HUES48 (cell line): ENCODE data around the gene MIER3.

Experiments
- H3K27ac ChIP-seq: one replicate; pipeline ENCODE4 v1.7.0; 2013; ENCODE audit warnings: low read depth, low read length, inconsistent platforms
- H3K27me3 ChIP-seq: 2 replicates; pipeline ENCODE4 v1.6.1; 2013; ENCODE audit warnings: mild to moderate bottlenecking, low read length; ENCODE audit not compliant: control insufficient read depth, insufficient read depth
- H3K36me3 ChIP-seq: 2 replicates; pipeline ENCODE4 v1.6.1; 2013; ENCODE audit warnings: low read length; ENCODE audit not compliant: control insufficient read depth, insufficient read depth
- H3K4me1 ChIP-seq: 2 replicates; pipeline ENCODE4 v1.6.1; 2013; ENCODE audit warnings: mild to moderate bottlenecking, low read length; ENCODE audit not compliant: control insufficient read depth, insufficient read depth
- H3K4me3 ChIP-seq: 2 replicates; pipeline ENCODE4 v1.5.1; 2013; ENCODE audit warnings: mild to moderate bottlenecking, low read depth, low read length
- H3K9ac ChIP-seq: 2 replicates; pipeline ENCODE4 v1.6.1; 2013; ENCODE audit warnings: mild to moderate bottlenecking, low read depth, low read length, moderate library complexity
- H3K9me3 ChIP-seq: 2 replicates; pipeline ENCODE4 v1.6.1; 2013; ENCODE audit warnings: low read length; ENCODE audit not compliant: control insufficient read depth, insufficient read depth

The MIER3 gene

GRCh38 chr5:56951946-56952691, at the start of gene MIER3:
TSS of gene MIER3 (minus strand) at chr5:56952123. CDS start at chr5:56952102, 21 bp downstream.
- Histone ChIP-seq H3K36me3 (peaks cover 27% of the 10 kb centered on the region), H3K4me3 (peak within 1 kb of the TSS; percentile 85), H3K27ac (peak within 1 kb of the TSS; percentile 78), H3K4me1 (peaks cover 13% of the 10 kb centered on the region), H3K27me3 (peaks cover 16% of the 10 kb centered on the region), H3K9ac (peak within 1 kb of the TSS; percentile 81; the same call in 1 of the 2 replicates), H3K9me3 (no peaks in the 10 kb centered on the region)

- Histone ChIP-seq H3K9me3 (no peaks in the 10 kb centered on the region), H3K4me3 (no peak overlapping the region), H3K4me1 (no peaks in the 10 kb centered on the region), H3K9ac (no peak overlapping the region), H3K27ac (no peak overlapping the region), H3K27me3 (no peaks in the 10 kb centered on the region), H3K36me3 (no peaks in the 10 kb centered on the region)
These were observed 43.7 kb upstream of the MIER3 start for GRCh38 chr5:56995596-56995995.

- Histone ChIP-seq H3K27ac (no peak overlapping the region), H3K9me3 (no peaks in the 10 kb centered on the region), H3K9ac (no peak overlapping the region), H3K4me1 (no peaks in the 10 kb centered on the region), H3K36me3 (no peaks in the 10 kb centered on the region), H3K27me3 (no peaks in the 10 kb centered on the region), H3K4me3 (no peak overlapping the region)
These were observed 41.3 kb upstream of the MIER3 start for GRCh38 chr5:56993241-56993640.

- Histone ChIP-seq H3K9ac (no peak overlapping the region), H3K9me3 (no peaks in the 10 kb centered on the region), H3K4me3 (no peak overlapping the region), H3K27me3 (no peaks in the 10 kb centered on the region), H3K36me3 (no peaks in the 10 kb centered on the region), H3K27ac (no peak overlapping the region), H3K4me1 (no peaks in the 10 kb centered on the region)
These were observed 37.8 kb upstream of the MIER3 start for GRCh38 chr5:56989676-56990075.

GRCh38 chr5:56988490-56988889, 36.6 kb upstream of the MIER3 start:
- Histone ChIP-seq H3K27me3 (no peaks in the 10 kb centered on the region), H3K9me3 (no peaks in the 10 kb centered on the region), H3K9ac (no peak overlapping the region), H3K4me3 (no peak overlapping the region), H3K4me1 (no peaks in the 10 kb centered on the region), H3K27ac (no peak overlapping the region), H3K36me3 (no peaks in the 10 kb centered on the region)

- Histone ChIP-seq H3K9ac (no peak overlapping the region), H3K36me3 (no peaks in the 10 kb centered on the region), H3K4me3 (no peak overlapping the region), H3K27ac (no peak overlapping the region), H3K9me3 (no peaks in the 10 kb centered on the region), H3K27me3 (no peaks in the 10 kb centered on the region), H3K4me1 (no peaks in the 10 kb centered on the region)
These were observed 35.2 kb upstream of the MIER3 start for GRCh38 chr5:56987171-56987570.

- Histone ChIP-seq H3K4me3 (no peak overlapping the region), H3K27me3 (no peaks in the 10 kb centered on the region), H3K27ac (no peak overlapping the region), H3K4me1 (no peaks in the 10 kb centered on the region), H3K9ac (no peak overlapping the region), H3K36me3 (no peaks in the 10 kb centered on the region), H3K9me3 (no peaks in the 10 kb centered on the region)
These were observed 34.7 kb upstream of the MIER3 start for GRCh38 chr5:56986626-56986947.

- no peak overlapping the region for H3K9ac ChIP-seq
- H3K27ac ChIP-seq, result no peak overlapping the region
- no peak overlapping the region for H3K4me3 ChIP-seq
- no peaks in the 10 kb centered on the region for H3K36me3 ChIP-seq
- no peaks in the 10 kb centered on the region for H3K9me3 ChIP-seq
- H3K27me3 ChIP-seq, result no peaks in the 10 kb centered on the region
- H3K4me1 ChIP-seq, result no peaks in the 10 kb centered on the region
These were observed 34.2 kb upstream of the MIER3 start for GRCh38 chr5:56985936-56986625.

- Histone ChIP-seq H3K4me3 (no peak overlapping the region), H3K27ac (no peak overlapping the region), H3K9ac (no peak overlapping the region), H3K36me3 (no peaks in the 10 kb centered on the region), H3K4me1 (no peaks in the 10 kb centered on the region), H3K9me3 (no peaks in the 10 kb centered on the region), H3K27me3 (no peaks in the 10 kb centered on the region)
These were observed 32.5 kb upstream of the MIER3 start for GRCh38 chr5:56984445-56984844.

GRCh38 chr5:56983593-56984361, 31.9 kb upstream of the MIER3 start:
- Histone ChIP-seq H3K4me1 (no peaks in the 10 kb centered on the region), H3K9ac (no peak overlapping the region), H3K27ac (no peak overlapping the region), H3K9me3 (no peaks in the 10 kb centered on the region), H3K36me3 (no peaks in the 10 kb centered on the region), H3K4me3 (no peak overlapping the region), H3K27me3 (no peaks in the 10 kb centered on the region)
